GM03348 (cell line): Measurements from ENCODE around the gene AKR1C2.
"Not testable (repeated sequence)": the region's sequence is repeated elsewhere in the genome, so short reads cannot be mapped to it uniquely, and the experiment has no call there.

Source experiments
- DNase-seq: peaks from one replicate; pipeline ENCODE4 v3.0.0; 2012; ENCODE audit warnings: low spot score

AKR1C2 gene

DNA sequence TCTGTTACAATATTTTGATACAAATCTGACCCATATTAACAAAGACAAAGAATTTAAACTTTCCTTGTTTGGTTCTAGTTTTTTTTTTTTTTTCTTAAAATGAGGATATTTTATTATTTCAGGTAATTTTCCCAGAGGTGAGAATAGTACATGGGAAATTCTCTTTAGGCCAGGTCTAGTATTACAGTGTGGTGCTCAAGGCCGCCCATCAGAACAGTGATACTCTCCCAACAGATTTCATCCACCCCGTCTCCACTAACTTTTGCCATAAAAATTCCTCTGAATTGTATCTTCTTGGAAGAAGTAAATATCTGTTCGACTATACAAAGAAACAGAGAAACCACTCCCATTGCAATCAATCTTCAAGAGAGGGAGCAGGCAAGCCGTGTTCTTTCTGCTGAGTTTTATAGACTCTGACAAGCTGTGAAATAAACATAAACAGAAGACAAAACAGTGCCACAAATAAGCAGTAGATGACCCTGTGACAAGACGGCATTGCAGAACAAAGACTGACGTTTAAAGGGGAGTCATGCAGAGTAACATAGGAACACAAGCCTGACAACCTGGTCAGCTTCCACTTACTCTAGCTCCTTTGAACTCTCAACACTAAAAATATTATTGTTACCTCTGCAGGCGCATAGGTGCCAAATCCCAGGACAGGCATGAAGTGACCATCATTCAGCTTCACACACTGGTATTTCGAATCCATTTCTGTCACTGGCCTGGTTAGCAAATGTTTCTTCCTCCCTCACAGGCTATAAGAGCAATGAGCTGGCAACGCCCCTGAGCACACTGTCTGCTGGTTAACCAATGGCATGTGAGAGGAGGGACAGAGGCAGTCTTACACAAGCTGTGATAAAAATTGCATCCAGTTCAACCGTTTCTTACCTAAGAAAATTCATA lies at the start of gene AKR1C2:
Gene AKR1C2 (minus strand): TSS at position 731 of the 903 bp plus-strand sequence. CDS start 22 bp downstream, at position 709.
- DNase-seq, result not testable (repeated sequence)

GRCh38 chr10:5052951-5053500 lies 49.4 kb upstream of the AKR1C2 start:
- not testable (repeated sequence) for DNase-seq

GRCh38 chr10:5047912-5048628 lies 44.4 kb upstream of the AKR1C2 start:
- peak; percentile 60 for DNase-seq

GRCh38 chr10:5047055-5047454 lies 43.4 kb upstream of the AKR1C2 start:
- DNase-seq, result not testable (repeated sequence)

DNA sequence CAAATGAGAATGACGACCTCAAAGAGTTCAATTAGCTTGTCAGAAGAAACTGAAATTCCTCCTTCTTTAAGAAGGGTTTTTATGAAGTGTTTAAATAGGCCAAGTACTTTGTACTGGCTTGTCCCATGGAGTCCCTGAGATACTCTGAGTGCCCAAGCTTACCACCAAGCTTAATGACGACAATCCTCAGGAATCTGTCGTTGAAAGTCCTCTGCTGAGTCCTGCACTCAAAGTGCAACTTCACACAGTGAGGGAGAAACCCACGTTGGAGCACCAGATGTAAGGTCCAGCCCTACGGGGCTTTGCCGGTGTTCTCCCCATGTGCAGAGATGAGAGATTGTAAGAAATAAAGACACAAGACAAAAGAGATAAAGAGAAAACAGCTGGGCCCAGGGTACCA lies 42.8 kb upstream of the AKR1C2 start:
- no peak for DNase-seq

GRCh38 chr10:5045095-5045494 lies 41.4 kb upstream of the AKR1C2 start:
- no peak for DNase-seq

GRCh38 chr10:5043716-5044115 lies 40.1 kb upstream of the AKR1C2 start:
- peak; percentile 31 for DNase-seq

DNA sequence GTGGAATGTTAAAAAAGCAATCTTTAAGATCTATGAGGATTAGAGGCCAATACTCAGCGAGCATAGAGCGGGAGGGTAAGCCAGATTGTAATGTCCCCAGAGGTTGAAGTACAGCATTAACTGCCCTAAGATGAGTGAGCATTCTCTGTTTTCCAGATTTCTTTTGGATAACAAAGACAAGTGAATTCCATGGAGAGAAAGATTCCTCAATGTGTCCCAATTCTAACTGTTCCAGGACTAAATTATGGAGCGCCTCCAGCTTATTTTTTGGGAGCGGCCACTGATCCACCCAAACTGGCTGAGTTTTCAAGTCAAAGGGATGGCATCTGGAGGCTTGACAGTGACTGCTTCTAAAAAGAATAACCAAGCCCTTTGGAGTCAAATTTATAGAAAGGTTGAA lies 39.3 kb upstream of the AKR1C2 start:
- no peak for DNase-seq

DNA sequence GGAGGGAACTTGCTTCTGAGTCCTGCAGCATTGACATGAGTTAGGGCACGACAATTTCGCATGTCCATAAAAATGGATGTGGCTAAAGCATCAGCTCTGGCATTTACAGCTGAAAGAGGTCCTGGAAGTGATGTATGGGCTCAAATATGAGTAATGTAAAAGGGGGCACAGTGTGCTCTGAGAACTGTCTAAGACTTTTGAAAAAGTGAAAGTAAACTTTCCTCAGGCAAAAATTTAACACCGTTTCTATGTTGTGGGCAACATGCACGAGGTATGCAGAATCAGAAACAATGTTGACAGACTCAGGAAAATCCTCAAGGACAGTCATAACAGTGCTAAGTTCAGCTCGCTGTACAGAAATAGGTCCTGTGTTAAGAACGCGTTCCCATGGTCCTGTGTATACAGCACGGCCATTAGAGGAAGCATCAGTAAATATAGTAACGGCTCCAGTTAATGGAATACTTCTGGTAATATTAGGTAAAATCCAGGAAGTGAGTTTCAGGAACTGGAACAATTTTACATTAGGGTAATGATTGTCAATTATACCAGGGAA lies 37.9 kb upstream of the AKR1C2 start:
- DNase-seq, result no peak

- DNase-seq, result no peak
Measured at GRCh38 chr10:5040781-5041470, 37.3 kb upstream of the AKR1C2 start.

DNA sequence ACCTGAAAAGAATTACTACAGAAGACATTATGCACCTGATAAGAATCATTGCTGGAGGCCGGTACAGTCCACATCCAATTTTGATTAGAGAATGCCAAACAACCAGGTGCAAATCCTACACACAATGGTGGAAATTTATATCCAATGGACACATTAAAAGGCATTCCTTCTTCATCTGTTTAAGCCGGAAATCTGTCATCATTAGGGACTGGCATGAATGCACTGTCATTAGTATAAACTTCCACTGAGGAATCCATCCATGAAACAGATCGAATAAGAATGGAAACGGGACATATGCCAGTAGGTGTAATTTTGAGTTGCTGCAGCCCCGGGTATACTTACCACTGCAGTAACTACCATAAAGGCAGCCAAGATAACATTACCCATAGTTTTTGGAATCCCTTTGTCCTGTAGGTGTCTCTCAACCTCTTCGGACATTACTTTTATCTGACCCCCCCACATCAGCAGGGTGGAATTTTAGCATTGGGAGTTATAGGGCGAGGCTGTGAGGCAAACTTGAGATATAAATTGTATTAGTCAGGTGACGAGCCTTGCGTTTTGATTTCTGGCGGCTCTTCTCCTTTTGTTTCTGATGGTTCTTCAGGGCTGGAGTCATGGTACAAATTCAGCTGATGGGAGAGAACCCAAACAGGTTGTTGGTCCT lies 36.5 kb upstream of the AKR1C2 start:
- no peak for DNase-seq

GRCh38 chr10:5038733-5039132 lies 35.1 kb upstream of the AKR1C2 start:
- DNase-seq, result peak; percentile 18

DNA sequence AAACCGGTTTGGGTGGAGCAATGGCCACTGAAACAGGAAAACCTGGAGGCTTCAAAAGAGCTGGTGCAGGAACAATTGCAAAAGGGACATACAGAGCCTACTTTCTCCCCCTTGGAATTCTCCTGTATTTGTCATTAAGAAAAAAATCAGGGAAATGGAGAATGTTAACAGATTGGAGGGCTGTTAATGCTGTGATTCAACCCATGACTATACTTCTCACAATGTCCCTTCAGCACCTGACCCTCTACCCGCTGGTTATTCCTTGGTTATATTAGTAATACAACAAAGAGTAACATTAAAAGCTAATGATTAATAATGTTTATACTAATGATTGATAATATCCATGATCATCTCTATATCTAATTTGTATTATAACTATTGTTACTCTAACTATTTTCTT lies 34.4 kb upstream of the AKR1C2 start:
- DNase-seq, result no peak

- no peak for DNase-seq
Measured at GRCh38 chr10:5036511-5036910, 32.9 kb upstream of the AKR1C2 start.

GRCh38 chr10:5035356-5035755 lies 31.7 kb upstream of the AKR1C2 start:
- no peak for DNase-seq

DNA sequence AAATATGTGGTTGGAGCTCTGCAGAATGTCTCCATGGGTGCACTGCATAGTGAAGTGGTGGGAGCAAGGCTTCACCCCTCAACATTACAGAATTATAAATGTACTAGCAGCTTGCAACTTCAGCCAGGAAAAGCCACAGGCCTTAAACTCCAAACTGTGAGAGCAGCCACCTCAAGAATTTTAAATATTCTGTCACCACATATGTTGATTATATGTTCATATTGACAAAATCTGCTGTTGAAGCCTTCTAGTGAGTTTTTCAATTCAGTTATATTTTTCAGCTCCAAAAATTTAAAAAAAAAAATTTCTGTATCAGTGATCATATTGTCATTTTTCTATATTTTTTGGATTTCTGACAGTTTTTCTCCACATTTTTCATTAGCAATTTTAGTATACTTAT lies 30.9 kb upstream of the AKR1C2 start:
- DNase-seq, result no peak

GRCh38 chr10:5033061-5033778 lies 29.6 kb upstream of the AKR1C2 start:
- peak; percentile 88 for DNase-seq

DNA sequence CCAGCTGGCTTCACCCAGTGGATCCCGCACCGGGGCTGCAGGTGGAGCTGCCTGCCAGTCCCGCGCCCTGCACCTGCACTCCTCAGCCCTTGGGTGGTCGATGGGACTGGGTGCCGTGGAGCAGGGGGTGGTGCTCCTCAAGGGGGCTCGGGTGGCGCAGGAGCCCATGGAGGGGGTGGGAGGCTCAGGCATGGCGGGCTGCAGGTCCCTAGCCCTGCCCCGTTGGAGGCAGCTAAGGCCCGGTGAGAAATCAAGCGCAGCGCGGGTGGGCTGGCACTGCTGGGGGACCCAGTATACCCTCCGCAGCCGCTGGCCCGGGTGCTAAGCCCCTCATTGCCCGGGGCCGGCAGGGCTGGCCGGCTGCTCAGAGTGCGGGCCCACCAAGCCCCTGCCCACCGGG lies 28.8 kb upstream of the AKR1C2 start:
- DNase-seq, result not testable (repeated sequence)

GRCh38 chr10:5031588-5031987 lies 27.9 kb upstream of the AKR1C2 start:
- DNase-seq, result not testable (repeated sequence)

- DNase-seq, result no peak
Measured at GRCh38 chr10:5030989-5031388, 27.3 kb upstream of the AKR1C2 start.

- DNase-seq, result not testable (repeated sequence)
Measured at GRCh38 chr10:5025461-5025881, 21.8 kb upstream of the AKR1C2 start.
